Erythroblast (primary cell): ENCODE data around the gene SVOPL.

Experiments used
- DNase-seq, 2 experiments: peaks; one replicate each; lab custom pipeline; 2025; lab: John Stamatoyannopoulos, UW
- GATA1 ChIP-seq: IDR thresholded peaks from 2 replicates; pipeline ENCODE4 v1.6.1; 2011; ENCODE audit warnings: low read depth, mild to moderate bottlenecking, control low read depth, low read length, moderate library complexity
- POLR2A ChIP-seq: IDR thresholded peaks from 2 replicates; pipeline ENCODE4 v1.6.1; 2011; ENCODE audit warnings: mild to moderate bottlenecking, low read length

SVOPL gene

DNA sequence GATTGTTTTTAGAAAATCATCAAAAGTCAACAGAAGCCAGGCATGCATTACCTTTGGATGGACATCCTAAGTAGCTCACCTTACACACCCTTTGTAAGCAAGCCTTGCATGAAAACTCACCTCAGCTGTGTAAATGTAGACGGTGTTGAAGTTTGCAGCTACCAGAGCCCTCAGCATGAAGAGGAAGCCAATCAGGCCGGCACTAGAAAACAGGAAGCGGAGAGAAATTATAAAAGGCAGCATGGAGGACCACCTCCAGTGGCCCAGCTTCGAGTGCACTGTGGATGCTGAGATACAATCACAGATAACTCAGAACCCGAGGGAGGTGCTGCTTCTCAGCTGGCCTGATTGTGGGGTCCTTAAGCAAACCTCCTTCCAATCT, 75.3 kb downstream of the SVOPL start:
- TF ChIP-seq GATA1 (no peak), POLR2A (no peak)
- no peak for DNase-seq

DNA sequence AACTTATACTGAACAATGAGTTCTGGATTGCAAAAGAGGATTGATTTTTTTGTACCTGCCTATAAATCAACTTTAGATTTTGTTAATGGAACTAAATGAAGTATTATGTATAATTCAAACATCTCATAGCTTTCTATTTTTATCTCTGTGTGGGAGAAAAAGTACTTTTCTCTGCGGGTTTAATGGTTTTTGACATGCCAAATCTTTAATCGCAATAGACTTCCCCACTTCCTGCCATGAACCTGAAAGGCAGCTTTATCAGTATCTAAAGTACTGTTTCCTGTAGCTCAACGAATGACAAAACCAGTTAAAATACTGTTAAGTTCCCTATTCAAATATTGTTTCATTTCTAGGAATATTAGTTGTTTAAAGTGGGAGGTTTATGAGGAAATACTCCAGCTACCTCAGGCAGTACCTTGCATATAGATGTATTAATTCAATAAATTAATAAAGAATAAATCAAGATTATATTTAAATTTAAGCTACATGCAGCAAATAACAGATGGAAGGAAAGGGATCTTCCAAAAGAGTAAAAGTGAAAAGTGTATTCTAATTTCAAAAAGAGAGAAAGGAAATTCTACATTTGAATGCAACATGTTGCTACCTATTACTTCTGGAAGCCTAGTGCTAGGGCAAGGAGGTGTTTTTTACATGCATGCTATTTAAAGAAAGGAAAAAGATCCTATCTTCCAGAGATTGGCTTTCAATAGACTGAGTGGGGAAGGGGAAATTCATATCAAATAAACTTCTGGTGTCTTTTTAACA, 75.9 kb downstream of the SVOPL start:
- DNase-seq = no peak
- TF ChIP-seq POLR2A (no peak), GATA1 (no peak)

DNA sequence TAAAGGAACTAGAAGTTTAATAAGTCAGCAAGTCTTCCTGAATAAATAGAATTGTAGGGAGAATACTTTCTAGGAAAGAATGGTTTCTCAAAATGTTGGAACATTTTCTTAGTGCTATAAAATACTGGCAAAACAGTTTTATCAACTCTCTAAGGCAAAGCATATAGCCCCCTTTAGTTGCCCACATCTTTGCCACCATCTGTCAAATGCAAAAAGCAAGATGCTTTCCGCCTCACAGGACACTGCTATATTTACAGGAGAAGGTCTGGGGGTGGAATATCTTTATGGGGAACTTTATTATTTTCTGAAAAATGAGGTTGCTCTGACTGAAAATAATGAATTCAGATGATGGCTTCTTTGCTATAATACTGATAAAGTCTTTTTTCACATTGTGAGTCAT, 78.3 kb downstream of the SVOPL start:
- DNase-seq = no peak
- TF ChIP-seq GATA1 (no peak), POLR2A (no peak)

DNA sequence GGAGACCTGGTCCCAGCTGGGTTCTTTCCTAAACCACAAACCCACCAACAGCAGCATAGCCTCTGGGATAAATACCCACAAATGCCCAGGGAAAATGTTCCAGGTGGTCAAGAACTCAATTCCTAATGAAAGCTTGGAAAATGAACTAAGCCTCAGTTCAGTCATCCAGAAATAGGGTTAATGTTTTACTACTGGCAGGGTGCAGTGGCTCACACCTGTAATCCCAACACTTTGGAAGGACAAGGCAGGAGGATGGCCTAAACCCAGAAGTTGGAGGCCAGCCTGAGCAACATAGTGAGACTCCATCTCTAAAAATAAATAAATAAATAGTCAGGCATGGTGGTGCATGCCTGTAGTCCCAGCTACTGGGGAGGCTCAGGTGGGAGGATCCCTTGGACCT, 82.2 kb downstream of the SVOPL start:
- TF ChIP-seq GATA1 = no peak
- no peak for TF ChIP-seq POLR2A
- no peak for DNase-seq

DNA sequence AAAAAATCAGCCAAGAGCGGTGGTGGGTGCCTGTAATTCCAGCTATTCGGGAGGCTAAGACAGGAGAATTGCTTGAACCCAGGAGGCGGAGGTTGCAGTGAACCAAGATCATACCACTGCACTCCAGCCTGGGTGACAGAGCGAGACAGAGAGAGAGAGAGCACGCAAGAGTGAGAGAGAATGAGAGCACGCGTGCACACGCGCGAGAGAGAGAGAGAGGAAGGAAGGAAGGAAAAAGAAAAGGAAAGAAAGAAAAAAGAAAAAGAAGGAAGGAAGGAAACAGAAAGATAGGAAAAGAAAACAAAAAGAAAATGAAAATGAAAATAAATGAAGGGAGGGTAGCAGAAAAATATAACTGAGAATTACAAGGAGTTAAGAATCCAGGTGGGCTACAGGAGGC, 82.7 kb downstream of the SVOPL start:
- TF ChIP-seq POLR2A (no peak), GATA1 (no peak)
- DNase-seq = no peak

DNA sequence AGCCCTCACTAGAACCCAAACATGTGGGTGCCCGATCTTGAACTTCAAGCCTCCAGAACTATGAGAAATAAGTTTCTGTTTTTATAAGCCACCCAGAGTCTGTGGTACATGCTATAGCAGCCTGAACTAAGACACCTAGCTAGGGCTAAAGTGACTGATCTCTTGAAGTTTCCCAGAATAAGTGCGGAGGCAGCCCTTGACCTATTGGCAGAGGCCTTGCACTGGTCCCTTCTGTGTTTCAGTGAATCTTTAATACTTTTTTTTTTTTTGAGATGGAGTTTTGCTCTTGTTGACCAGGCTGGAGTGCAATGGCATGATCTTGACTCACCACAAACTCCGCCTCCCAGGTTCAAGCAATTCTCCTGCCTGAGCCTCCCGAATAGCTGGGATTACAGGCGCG, 85.1 kb downstream of the SVOPL start:
- DNase-seq = no peak
- TF ChIP-seq GATA1 = no peak
- no peak for TF ChIP-seq POLR2A

DNA sequence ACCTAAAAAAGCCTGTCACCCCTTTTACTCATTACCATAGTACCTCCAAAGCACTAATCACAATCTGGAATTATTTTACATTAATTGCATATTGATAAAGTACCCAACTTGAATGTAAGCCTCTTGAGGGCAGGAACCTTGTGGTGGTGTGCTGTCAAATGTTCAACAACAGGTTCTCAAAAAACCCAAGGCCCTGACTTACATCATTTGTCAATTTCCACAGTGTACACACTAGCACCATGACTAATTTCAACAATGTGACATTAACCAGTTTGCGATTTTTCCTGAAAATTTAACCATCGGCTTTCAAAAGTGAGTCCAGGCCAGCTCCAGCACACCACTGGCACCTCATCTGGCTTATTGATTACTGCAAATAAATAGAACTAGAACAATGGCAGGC, 87.5 kb downstream of the SVOPL start:
- DNase-seq = no peak
- TF ChIP-seq GATA1 = no peak
- TF ChIP-seq POLR2A = no peak

DNA sequence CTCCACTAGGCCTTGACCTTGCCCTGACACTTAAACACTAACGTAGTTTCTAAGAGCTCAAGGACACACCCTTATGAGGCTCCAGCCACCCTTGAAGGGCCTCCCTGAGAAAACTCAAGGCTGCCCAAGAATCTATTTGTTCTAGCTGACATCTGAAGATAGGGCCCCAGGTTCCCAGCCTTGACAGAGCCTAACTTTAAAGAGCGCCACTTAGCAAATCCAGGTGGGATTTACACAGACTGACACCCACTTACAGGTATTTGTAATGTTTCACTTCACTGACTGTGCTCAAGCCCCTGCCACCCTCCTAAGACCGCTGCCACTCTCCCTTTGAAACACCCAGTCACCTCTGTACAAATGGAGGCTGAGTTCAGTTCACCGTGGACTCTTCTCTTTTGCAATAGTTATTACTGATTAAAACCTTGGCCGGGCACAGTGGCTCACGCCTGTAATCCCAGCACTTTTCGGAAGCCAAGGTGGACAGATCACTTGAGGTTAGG, 90.4 kb downstream of the SVOPL start:
- DNase-seq = peak; percentile 17 to 45

DNA sequence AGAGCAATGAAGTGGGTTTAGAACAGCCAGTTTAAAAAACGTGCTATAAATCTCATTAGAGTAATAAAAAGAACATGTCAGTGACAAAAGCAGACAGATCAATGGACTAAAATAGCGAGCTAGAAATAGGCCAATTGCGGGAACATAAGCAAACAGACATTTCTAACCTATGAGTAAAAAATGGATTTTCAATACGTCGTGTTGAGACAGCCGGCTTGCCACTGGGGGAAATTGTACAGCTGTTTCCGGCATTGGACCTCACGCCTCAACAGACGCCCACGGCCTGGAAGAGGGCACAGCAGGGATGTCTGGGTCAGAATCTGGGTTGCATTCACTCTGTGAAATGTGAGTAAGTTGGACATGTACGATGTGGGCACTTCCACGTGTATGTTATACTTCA, 92.9 kb downstream of the SVOPL start:
- TF ChIP-seq GATA1 (no peak), POLR2A (no peak)
- DNase-seq = no peak

More for the DNA sequence above, 90.4 kb downstream of the SVOPL start:
- TF ChIP-seq GATA1 (no peak), POLR2A (no peak)

DNA sequence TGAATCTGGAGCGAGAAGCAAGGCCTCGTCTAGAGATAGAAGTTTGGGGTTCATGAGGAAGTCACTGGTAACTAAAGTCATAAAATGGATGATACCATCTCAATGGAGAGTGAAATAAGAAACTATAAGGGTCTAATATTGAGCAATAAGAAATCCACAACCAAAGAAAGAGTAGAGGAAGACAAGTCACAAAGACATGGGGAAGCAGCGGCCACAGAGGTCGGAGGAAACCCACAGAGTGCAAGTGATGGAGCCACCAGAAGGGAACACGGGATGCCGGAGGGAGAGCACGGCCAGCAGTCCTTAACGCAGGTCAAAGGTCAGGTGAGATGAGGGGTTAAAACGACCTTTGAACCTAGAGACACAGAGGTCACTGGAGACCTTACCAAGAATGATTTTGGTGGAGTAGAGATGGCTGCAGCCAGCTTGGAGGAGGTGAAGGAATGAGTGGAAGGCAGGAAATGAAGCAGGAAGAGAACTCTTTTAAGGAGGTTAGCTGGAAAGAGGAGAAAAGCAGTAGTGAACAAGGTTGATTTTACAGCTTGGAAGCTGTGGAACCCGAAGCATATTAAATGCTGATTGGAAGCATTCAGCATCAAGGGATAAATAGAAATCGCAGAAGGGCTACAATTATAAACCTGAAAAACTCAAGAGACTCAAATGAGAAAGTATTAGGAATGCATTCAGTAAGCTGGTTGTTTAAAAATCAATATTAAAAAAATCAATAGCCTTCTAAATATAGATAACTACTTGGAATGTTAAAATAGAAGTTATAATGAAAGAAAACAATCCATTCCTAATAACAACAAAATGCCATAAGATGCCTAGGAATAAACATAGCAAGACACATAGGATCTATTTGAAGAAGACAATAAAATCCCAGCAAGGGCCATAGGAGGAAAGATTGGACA, 93.7 kb downstream of the SVOPL start:
- no peak for DNase-seq
- TF ChIP-seq GATA1 (no peak), POLR2A (no peak)

DNA sequence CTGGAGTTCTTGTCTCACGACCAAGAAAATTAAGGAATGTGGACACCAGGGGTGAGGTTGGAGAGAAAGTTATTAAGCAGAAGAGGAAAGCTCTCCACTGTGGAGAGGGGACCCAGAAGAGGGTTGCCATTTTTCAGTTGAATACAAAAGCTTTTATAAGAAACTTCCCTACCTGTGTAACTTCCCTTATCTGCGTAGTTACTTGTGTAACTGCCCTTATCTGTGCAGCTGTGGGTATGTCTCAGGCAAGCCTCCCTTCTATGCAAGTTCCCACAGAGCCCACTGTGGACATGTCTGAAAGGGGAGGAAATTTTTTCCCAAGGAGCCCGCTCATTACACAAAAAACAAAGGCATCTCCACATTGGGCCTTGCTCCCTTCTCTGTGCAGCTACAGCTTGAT, 94.9 kb downstream of the SVOPL start:
- TF ChIP-seq POLR2A (no peak), GATA1 (no peak)
- peak in 1 of 2 experiments; percentile 7 for DNase-seq

DNA sequence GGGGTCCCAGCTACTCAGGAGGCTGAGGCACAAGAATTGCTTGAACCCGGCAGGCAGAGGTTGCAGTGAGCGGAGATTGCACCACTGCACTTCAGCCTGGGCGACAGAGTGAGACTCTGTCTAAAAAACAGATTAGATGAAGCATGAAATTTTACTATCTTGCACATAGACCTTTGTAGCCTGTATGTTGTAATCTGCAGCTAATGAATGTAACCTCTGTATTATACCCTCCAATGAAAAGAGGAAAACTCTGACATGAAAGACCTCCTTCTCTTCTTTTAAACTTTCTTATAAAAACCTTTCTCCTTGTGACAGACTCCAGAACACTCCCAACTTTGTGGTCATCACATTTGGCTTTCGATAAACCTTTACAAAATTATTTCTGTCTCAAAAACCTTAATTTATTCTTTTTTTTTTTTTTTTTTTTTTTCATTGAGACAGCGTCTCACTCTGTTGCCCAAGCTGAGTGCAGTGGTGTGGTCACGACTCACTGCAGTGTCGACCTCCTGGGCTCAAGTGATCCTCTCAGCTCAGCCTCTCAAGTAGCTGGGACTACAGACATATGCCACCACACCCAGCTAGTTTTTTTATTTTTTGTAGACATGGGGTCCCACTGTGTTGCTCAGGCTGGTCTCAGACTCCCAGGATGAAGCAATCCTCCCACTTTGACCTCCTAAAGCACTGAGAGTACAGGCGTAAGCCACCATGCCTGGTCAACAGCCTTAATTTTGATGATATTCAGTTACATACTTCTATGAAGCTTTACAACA, 97.4 kb downstream of the SVOPL start:
- no peak for DNase-seq
- no peak for TF ChIP-seq GATA1
- TF ChIP-seq POLR2A = no peak

DNA sequence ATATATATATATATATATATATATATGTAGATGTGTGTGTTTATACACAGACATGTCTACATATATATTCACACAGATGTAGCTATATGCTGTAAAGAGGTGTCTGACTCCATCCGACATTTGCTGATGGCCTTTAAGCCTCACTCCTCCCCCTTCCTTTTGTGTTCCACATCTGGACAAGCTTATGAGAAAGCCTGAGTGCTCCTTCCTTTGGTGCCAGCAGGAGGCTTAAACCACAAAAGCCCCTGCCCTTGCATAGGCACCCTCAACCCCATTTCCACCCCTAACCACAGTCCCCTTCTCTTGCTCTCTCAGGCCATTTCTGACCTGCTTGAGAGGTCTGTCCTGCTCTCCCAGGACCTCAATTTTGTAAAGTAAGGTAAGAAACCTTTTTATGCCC, 98.7 kb downstream of the SVOPL start:
- TF ChIP-seq POLR2A (no peak), GATA1 (no peak)
- DNase-seq = no peak
